ENCODE data around the gene TATDN2.

- no peak for TF ChIP-seq POLR2A (IDR thresholded peaks at IDR 0.05; ENCODE audit: low read depth, low read length)
- TF ChIP-seq, protein P1, sequence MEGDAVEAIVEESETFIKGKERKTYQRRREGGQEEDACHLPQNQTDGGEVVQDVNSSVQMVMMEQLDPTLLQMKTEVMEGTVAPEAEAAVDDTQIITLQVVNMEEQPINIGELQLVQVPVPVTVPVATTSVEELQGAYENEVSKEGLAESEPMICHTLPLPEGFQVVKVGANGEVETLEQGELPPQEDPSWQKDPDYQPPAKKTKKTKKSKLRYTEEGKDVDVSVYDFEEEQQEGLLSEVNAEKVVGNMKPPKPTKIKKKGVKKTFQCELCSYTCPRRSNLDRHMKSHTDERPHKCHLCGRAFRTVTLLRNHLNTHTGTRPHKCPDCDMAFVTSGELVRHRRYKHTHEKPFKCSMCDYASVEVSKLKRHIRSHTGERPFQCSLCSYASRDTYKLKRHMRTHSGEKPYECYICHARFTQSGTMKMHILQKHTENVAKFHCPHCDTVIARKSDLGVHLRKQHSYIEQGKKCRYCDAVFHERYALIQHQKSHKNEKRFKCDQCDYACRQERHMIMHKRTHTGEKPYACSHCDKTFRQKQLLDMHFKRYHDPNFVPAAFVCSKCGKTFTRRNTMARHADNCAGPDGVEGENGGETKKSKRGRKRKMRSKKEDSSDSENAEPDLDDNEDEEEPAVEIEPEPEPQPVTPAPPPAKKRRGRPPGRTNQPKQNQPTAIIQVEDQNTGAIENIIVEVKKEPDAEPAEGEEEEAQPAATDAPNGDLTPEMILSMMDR (IDR thresholded peaks at IDR 0.05; ENCODE audit: extremely low read depth in 1 of 2, insufficient read depth in 1 of 2, low read depth in 1 of 2, low read length in 2 of 2), result no peak
- no peak for TF ChIP-seq POLR2AphosphoS5 (IDR thresholded peaks at IDR 0.05; ENCODE audit: insufficient read depth, low read depth, low read length)
- no peak for TF ChIP-seq EZH2 (IDR thresholded peaks at IDR 0.05; ENCODE audit: borderline replicate concordance, low read depth, low read length, severe bottlenecking)
- no peak for TF ChIP-seq FOS (IDR thresholded peaks at IDR 0.05; ENCODE audit: borderline replicate concordance, insufficient read depth, low read length)
- TF ChIP-seq, protein P2, sequence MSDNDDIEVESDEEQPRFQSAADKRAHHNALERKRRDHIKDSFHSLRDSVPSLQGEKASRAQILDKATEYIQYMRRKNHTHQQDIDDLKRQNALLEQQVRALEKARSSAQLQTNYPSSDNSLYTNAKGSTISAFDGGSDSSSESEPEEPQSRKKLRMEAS (IDR thresholded peaks at IDR 0.05; ENCODE audit: insufficient read depth, insufficient read length), result no peak
- no peak for TF ChIP-seq JUN (IDR thresholded peaks at IDR 0.05; ENCODE audit: borderline replicate concordance, insufficient read depth, insufficient read length, low read depth)
Measured at GRCh38 chr3:10315101-10315500, 66.8 kb downstream of the TATDN2 start.
